ENCODE measurements around the gene HERC5.
"Not testable (repeated sequence)": the region's sequence is repeated elsewhere in the genome, so short reads cannot be mapped to it uniquely, and the experiment has no call there.

The HERC5 gene

GRCh38 chr4:88448211-88448765 is 8.6 kb upstream of the HERC5 start:
- DNase-seq (ENCODE audit: low read depth): not testable (repeated sequence)

- DNase-seq (ENCODE audit: low read depth): no peak
Measured at GRCh38 chr4:88448889-88449288, 8.0 kb upstream of the HERC5 start.

- no peak for DNase-seq (ENCODE audit: low read depth)
Measured at GRCh38 chr4:88449290-88449689, 7.6 kb upstream of the HERC5 start.

GRCh38 chr4:88451205-88451604 is 5.7 kb upstream of the HERC5 start:
- no peak for DNase-seq (ENCODE audit: low read depth)

GRCh38 chr4:88452912-88453311 is 4.0 kb upstream of the HERC5 start:
- no peak for DNase-seq (ENCODE audit: low read depth)

GRCh38 chr4:88457307-88458103 is 586 bp downstream of the HERC5 start:
- DNase-seq (ENCODE audit: low read depth): no peak

GRCh38 chr4:88458104-88458740 is 1.3 kb downstream of the HERC5 start:
- no peak for DNase-seq (ENCODE audit: low read depth)

GRCh38 chr4:88465653-88466192 is 8.8 kb downstream of the HERC5 start:
- DNase-seq (ENCODE audit: low read depth): no peak

- DNase-seq (ENCODE audit: low read depth): no peak
Measured at GRCh38 chr4:88467392-88467791, 10.5 kb downstream of the HERC5 start.

GRCh38 chr4:88477229-88477860 is 20.4 kb downstream of the HERC5 start:
- DNase-seq (ENCODE audit: low read depth): no peak

- DNase-seq (ENCODE audit: low read depth): no peak
Measured at GRCh38 chr4:88478247-88478646, 21.3 kb downstream of the HERC5 start.

GRCh38 chr4:88481537-88481936 is 24.6 kb downstream of the HERC5 start:
- no peak for DNase-seq (ENCODE audit: low read depth)

- DNase-seq (ENCODE audit: low read depth): no peak
Measured at GRCh38 chr4:88489100-88489761, 32.3 kb downstream of the HERC5 start.

- DNase-seq (ENCODE audit: low read depth): no peak
Measured at GRCh38 chr4:88497859-88498409, 41.0 kb downstream of the HERC5 start.

GRCh38 chr4:88503344-88503743 is 46.4 kb downstream of the HERC5 start:
- DNase-seq (ENCODE audit: low read depth): no peak

GRCh38 chr4:88511236-88511635 is 54.3 kb downstream of the HERC5 start:
- DNase-seq (ENCODE audit: low read depth): no peak

- DNase-seq (ENCODE audit: low read depth): no peak
Measured at GRCh38 chr4:88514557-88515511, 57.9 kb downstream of the HERC5 start.

GRCh38 chr4:88516746-88517145 is 59.8 kb downstream of the HERC5 start:
- no peak for DNase-seq (ENCODE audit: low read depth)

- no peak for DNase-seq (ENCODE audit: low read depth)
Measured at GRCh38 chr4:88517825-88518224, 60.9 kb downstream of the HERC5 start.

GRCh38 chr4:88518911-88519310 is 62.0 kb downstream of the HERC5 start:
- no peak for DNase-seq (ENCODE audit: low read depth)

Measured in stimulated activated CD8-positive, alpha-beta memory T cell treated with anti-CD3 and anti-CD28 coated beads, Interleukin-12 subunit alpha, Interleukin-12 subunit beta, amount 100 ng/mL, for 1 hour (primary cell).